Fibroblast of the aortic adventitia (primary cell): ENCODE measurements around the gene EXOC4. TPM values are rescaled to one million over a fixed set of nuclear protein-coding genes. Genes with fewer than 3 reads are reported as not detected.
A peak's percentile ranks its signal among the peaks of the same experiment; 100 is the strongest.
"Not testable (repeated sequence)": the region's sequence is repeated elsewhere in the genome, so short reads cannot be mapped to it uniquely, and the experiment has no call there.

Source experiments
- DNase-seq: peaks from one replicate; pipeline ENCODE4 v3.0.0-alpha.2; 2010; ENCODE audit warnings: low read depth
- H3K4me3 ChIP-seq: 2 replicates; pipeline ENCODE4 v1.5.1; 2011; ENCODE audit warnings: low read depth, mild to moderate bottlenecking, control low read depth, low read length, moderate library complexity
- CTCF ChIP-seq: IDR thresholded peaks from 2 replicates; pipeline ENCODE4 v1.5.1; 2011; ENCODE audit warnings: mild to moderate bottlenecking, low read length, control low read depth, inconsistent platforms; ENCODE audit not compliant: insufficient read depth
- total RNA-seq: library from RNA; depleted of rRNA; stranded (reverse); fragments of >200 nt; gene quantifications from 2 replicates; pipeline ENCODE4 v1.2.3, GENCODE V29; 2012; ENCODE audit warnings: low replicate concordance

Gene EXOC4
- total RNA-seq, 1 donor = 105 TPM

GRCh38 chr7:133888061-133888930 is 635.4 kb downstream of the EXOC4 start:
- TF ChIP-seq CTCF = no peak
- H3K4me3 ChIP-seq = no peak overlapping the region
- no peak for DNase-seq

GRCh38 chr7:133904776-133905175 is 651.9 kb downstream of the EXOC4 start:
- no peak for DNase-seq
- TF ChIP-seq CTCF = no peak
- H3K4me3 ChIP-seq = no peak overlapping the region

- DNase-seq, H3K4me3 ChIP-seq: not testable (repeated sequence)
Observed at GRCh38 chr7:133906553-133906952, 653.7 kb downstream of the EXOC4 start.

GRCh38 chr7:133910761-133911160 is 657.9 kb downstream of the EXOC4 start:
- no peak for DNase-seq
- no peak for TF ChIP-seq CTCF
- H3K4me3 ChIP-seq = no peak overlapping the region

GRCh38 chr7:133911724-133912123 is 658.8 kb downstream of the EXOC4 start:
- H3K4me3 ChIP-seq = no peak overlapping the region
- no peak for TF ChIP-seq CTCF
- no peak for DNase-seq

GRCh38 chr7:133912916-133913697 is 660.2 kb downstream of the EXOC4 start:
- peak; percentile 28 for DNase-seq
- no peak overlapping the region for H3K4me3 ChIP-seq
- no peak for TF ChIP-seq CTCF

- no peak for DNase-seq
- no peak for TF ChIP-seq CTCF
- no peak overlapping the region for H3K4me3 ChIP-seq
Observed at GRCh38 chr7:133916621-133917020, 663.7 kb downstream of the EXOC4 start.
